ENCODE measurements around the gene RARG. TPM values are rescaled to one million over a fixed set of nuclear protein-coding genes. Genes with fewer than 3 reads are reported as not detected.

The RARG gene
- 10 to 100 TPM; 11.4 to 21.5 TPM for total RNA-seq

DNA sequence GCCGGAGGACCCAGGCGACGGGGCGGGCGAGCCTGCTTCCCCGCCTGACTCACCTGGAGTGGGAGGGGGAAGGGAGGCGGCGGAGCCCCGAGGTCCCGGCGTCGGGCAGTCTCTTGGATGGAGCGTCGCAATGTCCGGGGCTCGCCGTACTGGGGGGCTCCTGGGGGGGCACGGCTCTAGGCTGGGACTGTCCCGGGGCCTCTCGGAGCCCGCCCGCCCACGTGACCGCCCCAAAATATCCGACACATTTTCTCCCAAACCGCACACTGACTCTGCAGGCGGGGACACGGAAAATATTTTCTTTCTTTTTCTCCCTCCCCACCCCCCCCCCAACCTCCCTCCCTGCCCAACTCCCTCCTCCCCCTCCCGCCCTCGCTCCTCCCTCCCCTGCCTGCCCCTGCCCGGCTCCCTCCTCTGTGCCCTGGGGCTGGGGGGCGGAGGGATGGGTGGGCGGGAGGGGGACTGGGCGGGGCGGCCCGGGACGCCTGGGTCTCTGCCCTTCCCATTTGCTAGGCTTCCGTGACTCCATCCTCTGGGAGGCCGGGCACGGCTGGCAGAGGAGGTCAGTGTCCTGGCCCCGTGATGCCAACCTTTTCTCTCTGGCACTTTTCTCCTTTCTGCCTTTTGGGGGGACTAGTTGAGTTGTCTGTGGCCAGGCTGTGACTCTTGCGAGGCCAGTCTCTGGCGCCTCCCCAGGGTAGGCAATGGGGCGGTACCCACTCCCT lies at the start of gene RARG:
RARG (minus strand) TSS at position 289 of the 725 bp plus-strand sequence. CDS start 4,664 bp downstream, outside the sequence.
- Histone ChIP-seq H3K4me1 (peaks cover 21% of the 10 kb centered on the region), H3K9me3 (no peaks in the 10 kb centered on the region), H3K27me3 (no peaks in the 10 kb centered on the region), H3K27ac (peak within 1 kb of the TSS; percentile 58), H3K36me3 (no peaks in the 10 kb centered on the region), H3K4me3 (peak within 1 kb of the TSS; percentile 49), H3K9ac (ENCODE audit: low read depth in 2 of 2, low read length in 2 of 2) (peak within 1 kb of the TSS; percentile 60 to 76)
- intact Hi-C loops (cut with DNase I), result no loop called here
- DNase-seq, result peak; percentile 75
- TF ChIP-seq, protein P1, sequence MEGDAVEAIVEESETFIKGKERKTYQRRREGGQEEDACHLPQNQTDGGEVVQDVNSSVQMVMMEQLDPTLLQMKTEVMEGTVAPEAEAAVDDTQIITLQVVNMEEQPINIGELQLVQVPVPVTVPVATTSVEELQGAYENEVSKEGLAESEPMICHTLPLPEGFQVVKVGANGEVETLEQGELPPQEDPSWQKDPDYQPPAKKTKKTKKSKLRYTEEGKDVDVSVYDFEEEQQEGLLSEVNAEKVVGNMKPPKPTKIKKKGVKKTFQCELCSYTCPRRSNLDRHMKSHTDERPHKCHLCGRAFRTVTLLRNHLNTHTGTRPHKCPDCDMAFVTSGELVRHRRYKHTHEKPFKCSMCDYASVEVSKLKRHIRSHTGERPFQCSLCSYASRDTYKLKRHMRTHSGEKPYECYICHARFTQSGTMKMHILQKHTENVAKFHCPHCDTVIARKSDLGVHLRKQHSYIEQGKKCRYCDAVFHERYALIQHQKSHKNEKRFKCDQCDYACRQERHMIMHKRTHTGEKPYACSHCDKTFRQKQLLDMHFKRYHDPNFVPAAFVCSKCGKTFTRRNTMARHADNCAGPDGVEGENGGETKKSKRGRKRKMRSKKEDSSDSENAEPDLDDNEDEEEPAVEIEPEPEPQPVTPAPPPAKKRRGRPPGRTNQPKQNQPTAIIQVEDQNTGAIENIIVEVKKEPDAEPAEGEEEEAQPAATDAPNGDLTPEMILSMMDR (IDR thresholded peaks at IDR 0.05), result no peak

DNA sequence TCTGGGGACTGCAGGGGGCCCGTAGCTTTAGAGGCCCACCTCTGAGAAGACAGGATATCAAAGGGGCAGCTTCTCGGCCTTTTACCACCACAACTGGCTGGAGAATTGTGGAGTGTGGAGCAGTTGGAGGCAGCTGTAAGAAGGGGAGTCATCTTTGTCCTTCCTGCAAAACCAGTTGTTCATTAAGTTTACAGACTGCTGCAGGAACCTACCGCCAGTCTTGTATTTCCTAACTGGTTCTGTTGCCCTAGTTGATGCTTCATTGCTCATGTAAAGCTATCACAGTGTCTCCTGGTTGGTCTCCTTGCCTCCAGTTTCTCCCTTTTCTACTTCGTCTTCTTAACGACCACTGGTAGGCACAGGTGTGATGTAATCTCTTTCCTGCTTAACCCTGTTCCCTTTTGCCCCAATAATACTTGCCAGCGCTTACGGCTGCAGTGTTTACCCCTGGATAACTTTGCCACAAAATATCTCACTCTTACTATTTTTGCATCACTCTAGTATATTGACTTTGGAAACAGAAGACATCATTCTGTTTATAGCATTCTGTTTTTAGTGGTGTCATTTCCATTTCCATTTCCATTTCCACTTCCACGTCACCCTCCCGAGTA lies 48.0 kb upstream of the RARG start:
- no peak for DNase-seq
- intact Hi-C loops (cut with DNase I), result no loop called here
- no peak overlapping the region for H3K4me3 ChIP-seq
- H3K9ac ChIP-seq (ENCODE audit: low read depth in 2 of 2, low read length in 2 of 2), result no peak overlapping the region
- no peaks in the 10 kb centered on the region for H3K4me1 ChIP-seq
- H3K27me3 ChIP-seq, result no peaks in the 10 kb centered on the region
- H3K27ac ChIP-seq, result no peak overlapping the region
- no peaks in the 10 kb centered on the region for H3K9me3 ChIP-seq
- no peaks in the 10 kb centered on the region for H3K36me3 ChIP-seq
- TF ChIP-seq, protein P1 (IDR thresholded peaks at IDR 0.05), result no peak

DNA sequence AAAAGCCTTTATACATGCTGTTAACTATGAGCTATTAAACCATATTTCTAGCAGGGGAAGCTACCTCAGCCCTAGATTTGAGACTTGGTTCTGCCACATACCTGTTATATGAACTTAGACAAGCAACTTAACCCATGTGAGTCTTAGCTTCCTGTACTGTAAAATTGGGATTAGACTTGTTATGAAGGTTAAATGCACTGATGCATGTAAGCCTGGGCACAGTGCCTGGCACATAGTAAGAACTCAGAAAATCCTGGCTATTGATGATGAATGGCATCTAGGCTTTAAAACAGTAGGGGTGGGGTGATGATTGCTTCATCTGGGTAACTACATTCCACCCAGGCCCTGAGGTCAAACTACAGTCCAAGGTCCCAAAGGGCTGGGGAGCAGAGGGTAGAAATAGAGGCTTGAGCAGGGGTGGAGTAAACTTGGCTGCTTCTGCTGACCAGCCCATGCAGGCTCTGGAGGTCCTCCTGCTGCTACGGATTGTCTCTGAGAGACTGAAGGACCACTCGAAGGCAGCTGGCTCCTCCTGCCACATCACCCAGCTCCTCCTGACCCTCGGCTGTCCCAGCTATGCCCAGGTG lies 47.4 kb upstream of the RARG start:
- DNase-seq, result no peak
- no peak overlapping the region for H3K27ac ChIP-seq

DNA sequence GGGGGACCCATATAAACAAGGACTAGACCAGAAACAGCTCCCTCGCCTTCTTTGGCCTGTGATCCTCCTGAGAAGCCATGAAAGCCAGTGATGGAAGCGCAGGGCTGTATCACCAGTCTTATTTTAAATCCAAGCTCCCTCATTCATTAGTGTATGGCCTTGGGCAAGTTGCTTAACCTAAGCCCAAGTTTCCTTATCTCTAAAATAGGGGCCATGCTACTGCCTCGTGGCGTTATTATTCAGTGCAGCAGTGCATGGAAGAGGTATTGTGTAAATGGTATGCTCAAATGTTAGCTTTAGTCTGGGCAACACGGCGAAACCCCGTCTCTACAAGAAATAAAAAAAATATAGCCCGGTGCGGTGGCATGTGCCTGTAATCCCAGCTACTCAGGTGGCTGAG lies 46.0 kb upstream of the RARG start:
- TF ChIP-seq, protein P1 (IDR thresholded peaks at IDR 0.05), result no peak
- Histone ChIP-seq H3K27me3 (no peaks in the 10 kb centered on the region), H3K4me1 (no peaks in the 10 kb centered on the region), H3K4me3 (no peak overlapping the region), H3K36me3 (no peaks in the 10 kb centered on the region), H3K27ac (no peak overlapping the region), H3K9ac (ENCODE audit: low read depth in 2 of 2, low read length in 2 of 2) (no peak overlapping the region), H3K9me3 (no peaks in the 10 kb centered on the region)
- intact Hi-C loops (cut with DNase I), result no loop called here
- DNase-seq, result no peak

More for the DNA sequence above, 47.4 kb upstream of the RARG start:
- Histone ChIP-seq H3K36me3 (no peaks in the 10 kb centered on the region), H3K27me3 (no peaks in the 10 kb centered on the region), H3K9ac (ENCODE audit: low read depth in 2 of 2, low read length in 2 of 2) (no peak overlapping the region), H3K4me1 (no peaks in the 10 kb centered on the region), H3K9me3 (no peaks in the 10 kb centered on the region), H3K4me3 (no peak overlapping the region)
- intact Hi-C loops (cut with DNase I), result no loop called here
- TF ChIP-seq, protein P1 (IDR thresholded peaks at IDR 0.05), result no peak

DNA sequence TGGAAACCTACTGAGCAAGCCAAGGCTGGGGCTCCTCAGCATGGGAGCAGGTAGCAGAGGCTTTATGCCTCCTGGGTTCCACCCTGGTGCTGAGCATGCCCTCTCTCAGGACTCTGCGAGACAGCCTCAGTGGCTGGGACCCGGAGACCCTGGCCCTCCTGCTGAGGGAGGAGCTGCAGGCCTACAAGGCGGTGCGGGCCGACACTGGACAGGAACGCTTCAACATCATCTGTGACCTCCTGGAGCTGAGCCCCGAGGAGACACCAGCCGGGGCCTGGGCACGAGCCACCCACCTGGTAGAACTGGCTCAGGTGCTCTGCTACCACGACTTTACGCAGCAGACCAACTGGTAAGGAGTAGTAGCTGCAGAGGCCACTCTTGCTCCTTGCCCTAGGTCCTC lies 44.5 kb upstream of the RARG start:
- Histone ChIP-seq H3K9me3 (no peaks in the 10 kb centered on the region), H3K9ac (ENCODE audit: low read depth in 2 of 2, low read length in 2 of 2) (no peak overlapping the region), H3K4me3 (no peak overlapping the region), H3K27ac (no peak overlapping the region), H3K27me3 (no peaks in the 10 kb centered on the region), H3K4me1 (no peaks in the 10 kb centered on the region), H3K36me3 (no peaks in the 10 kb centered on the region)
- TF ChIP-seq, protein P1 (IDR thresholded peaks at IDR 0.05), result no peak
- intact Hi-C loops (cut with DNase I), result no loop called here
- no peak for DNase-seq
